Activated T-helper 2 cell treated with anti-CD3 and anti-CD28 coated beads, Interferon-gamma antibody, Interleukin-2, Interleukin-4, amounts not matched to agents 10 μg/mL and 5 μg/mL and 100 μg/mL, durations not matched to agents 14 hours and 24 hours and 36 hours (primary cell): ENCODE measurements around the gene KSR2. TPM values are rescaled to one million over a fixed set of nuclear protein-coding genes. Genes with fewer than 3 reads are reported as not detected.
"Not testable (repeated sequence)": the region's sequence is repeated elsewhere in the genome, so short reads cannot be mapped to it uniquely, and the experiment has no call there.

Experiments used
- DNase-seq: peaks from one replicate; pipeline ENCODE4 v3.0.0; 2021; ENCODE audit warnings: low spot score
- H3K27ac Mint-ChIP-seq: one replicate; pipeline ENCODE4 v1.8.0; 2021; ENCODE audit warnings: mixed read lengths
- H3K27me3 Mint-ChIP-seq: one replicate; pipeline ENCODE4 v1.8.0; 2021; ENCODE audit warnings: low read depth, mixed read lengths
- H3K36me3 Mint-ChIP-seq: one replicate; pipeline ENCODE4 v1.8.0; 2021; ENCODE audit warnings: low read depth, mixed read lengths
- H3K4me1 Mint-ChIP-seq: one replicate; pipeline ENCODE4 v1.8.0; 2021; ENCODE audit warnings: low read depth, mixed read lengths
- H3K4me3 Mint-ChIP-seq: one replicate; pipeline ENCODE4 v1.8.0; 2021; ENCODE audit warnings: low read depth, mild to moderate bottlenecking, moderate library complexity, mixed read lengths
- H3K9me3 Mint-ChIP-seq: one replicate; pipeline ENCODE4 v1.8.0; 2021; ENCODE audit warnings: mixed read lengths
- intact Hi-C: fragments of 100-400 bp; cut with micrococcal nuclease; formaldehyde crosslinking; loops from one replicate; pipeline ENCODE4 v1.15.1; 2023
- total RNA-seq: library from RNA; stranded (reverse); gene quantifications from 2 replicates; pipeline ENCODE4 v1.2.3, GENCODE V29; 2022

KSR2 gene
- total RNA-seq, 1 donor from 2014 or later: 0.09 TPM

- no peak overlapping the region for H3K27ac Mint-ChIP-seq
- no peaks in the 10 kb centered on the region for H3K4me1 Mint-ChIP-seq
- DNase-seq: no peak
- no peaks in the 10 kb centered on the region for H3K27me3 Mint-ChIP-seq
- no peaks in the 10 kb centered on the region for H3K9me3 Mint-ChIP-seq
- H3K4me3 Mint-ChIP-seq: no peak overlapping the region
- no peaks in the 10 kb centered on the region for H3K36me3 Mint-ChIP-seq
- intact Hi-C loops: no loop called here
Observed at GRCh38 chr12:117774941-117775775, 193.6 kb downstream of the KSR2 start.

GRCh38 chr12:117768860-117769259 is 199.9 kb downstream of the KSR2 start:
- no peaks in the 10 kb centered on the region for H3K27me3 Mint-ChIP-seq
- no peak for DNase-seq
- H3K4me3 Mint-ChIP-seq: no peak overlapping the region
- no peaks in the 10 kb centered on the region for H3K4me1 Mint-ChIP-seq
- no peak overlapping the region for H3K27ac Mint-ChIP-seq
- intact Hi-C loops: no loop called here
- H3K9me3 Mint-ChIP-seq: peaks cover 15% of the 10 kb centered on the region
- H3K36me3 Mint-ChIP-seq: no peaks in the 10 kb centered on the region

- intact Hi-C loops: no loop called here
- Mint-ChIP-seq H3K27ac (no peak overlapping the region), H3K9me3 (peaks cover 28% of the 10 kb centered on the region), H3K27me3 (no peaks in the 10 kb centered on the region), H3K4me1 (no peaks in the 10 kb centered on the region), H3K36me3 (no peaks in the 10 kb centered on the region), H3K4me3 (no peak overlapping the region)
- no peak for DNase-seq
Observed at GRCh38 chr12:117766008-117766407, 202.8 kb downstream of the KSR2 start.

GRCh38 chr12:117762143-117762542 is 206.6 kb downstream of the KSR2 start:
- no peaks in the 10 kb centered on the region for H3K27me3 Mint-ChIP-seq
- intact Hi-C loops: no loop called here
- no peaks in the 10 kb centered on the region for H3K36me3 Mint-ChIP-seq
- DNase-seq: no peak
- no peaks in the 10 kb centered on the region for H3K4me1 Mint-ChIP-seq
- no peak overlapping the region for H3K4me3 Mint-ChIP-seq
- peaks cover 34% of the 10 kb centered on the region for H3K9me3 Mint-ChIP-seq
- no peak overlapping the region for H3K27ac Mint-ChIP-seq

- no peaks in the 10 kb centered on the region for H3K36me3 Mint-ChIP-seq
- intact Hi-C loops: no loop called here
- no peak for DNase-seq
- H3K4me1 Mint-ChIP-seq: no peaks in the 10 kb centered on the region
- H3K27ac Mint-ChIP-seq: no peak overlapping the region
- H3K4me3 Mint-ChIP-seq: no peak overlapping the region
- peaks cover 33% of the 10 kb centered on the region for H3K9me3 Mint-ChIP-seq
- H3K27me3 Mint-ChIP-seq: no peaks in the 10 kb centered on the region
Observed at GRCh38 chr12:117761528-117762100, 207.2 kb downstream of the KSR2 start.

DNA sequence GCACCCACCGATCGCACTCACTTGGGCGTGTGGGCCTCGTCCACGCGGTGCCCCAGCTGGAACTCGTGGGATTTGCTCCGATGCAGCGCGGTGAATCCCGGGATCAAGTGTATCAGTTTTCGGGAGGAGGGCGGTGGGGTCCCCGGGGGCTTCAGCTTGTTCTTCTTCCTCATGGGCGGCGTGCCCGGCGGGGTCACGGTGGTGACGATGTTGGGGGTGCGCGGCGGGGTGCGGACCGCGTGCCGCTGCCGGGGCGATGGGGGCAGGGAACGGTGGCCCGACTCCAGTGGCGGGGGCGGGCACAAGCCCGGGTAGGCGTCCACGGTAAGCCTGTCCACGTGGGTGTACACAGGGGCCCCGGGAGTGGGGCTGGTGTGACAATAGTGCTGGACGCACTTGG is 207.8 kb downstream of the KSR2 start:
- H3K27me3 Mint-ChIP-seq: no peaks in the 10 kb centered on the region
- no peak overlapping the region for H3K27ac Mint-ChIP-seq
- intact Hi-C loops: no loop called here
- DNase-seq: no peak
- no peak overlapping the region for H3K4me3 Mint-ChIP-seq
- no peaks in the 10 kb centered on the region for H3K36me3 Mint-ChIP-seq
- peaks cover 27% of the 10 kb centered on the region for H3K9me3 Mint-ChIP-seq
- H3K4me1 Mint-ChIP-seq: no peaks in the 10 kb centered on the region

GRCh38 chr12:117750657-117751056 is 218.1 kb downstream of the KSR2 start:
- Mint-ChIP-seq H3K4me1 (no peaks in the 10 kb centered on the region), H3K36me3 (no peaks in the 10 kb centered on the region), H3K4me3 (no peak overlapping the region), H3K27ac (no peak overlapping the region), H3K27me3 (no peaks in the 10 kb centered on the region), H3K9me3 (peaks cover 9% of the 10 kb centered on the region)
- intact Hi-C loops: no loop called here
- no peak for DNase-seq

DNA sequence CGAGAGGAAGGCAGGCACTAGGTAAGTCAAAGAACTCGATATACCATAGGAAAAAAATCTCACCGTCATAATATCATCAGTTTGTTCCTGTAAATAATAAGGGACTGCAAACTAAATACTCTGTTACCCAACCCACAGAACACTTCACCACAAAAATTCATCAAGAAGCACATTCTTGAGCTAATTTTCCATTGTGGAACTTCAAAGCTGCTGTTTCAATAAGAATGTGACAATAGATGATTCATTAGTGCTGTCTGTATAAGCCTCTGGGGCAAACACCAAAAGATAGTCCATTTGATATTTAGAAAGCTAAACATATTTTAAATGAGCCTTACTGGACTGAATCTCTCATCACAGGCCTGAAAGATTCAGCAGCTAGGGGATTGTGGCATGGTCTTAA is 219.4 kb downstream of the KSR2 start:
- no peaks in the 10 kb centered on the region for H3K27me3 Mint-ChIP-seq
- no peak overlapping the region for H3K4me3 Mint-ChIP-seq
- no peak for DNase-seq
- no peak overlapping the region for H3K27ac Mint-ChIP-seq
- intact Hi-C loops: no loop called here
- no peaks in the 10 kb centered on the region for H3K36me3 Mint-ChIP-seq
- no peaks in the 10 kb centered on the region for H3K4me1 Mint-ChIP-seq
- peaks cover 9% of the 10 kb centered on the region for H3K9me3 Mint-ChIP-seq

GRCh38 chr12:117746358-117746757 is 222.4 kb downstream of the KSR2 start:
- H3K4me1 Mint-ChIP-seq, H3K27ac Mint-ChIP-seq, H3K27me3 Mint-ChIP-seq, H3K4me3 Mint-ChIP-seq, H3K9me3 Mint-ChIP-seq, H3K36me3 Mint-ChIP-seq, intact Hi-C loops, DNase-seq: not testable (repeated sequence)

DNA sequence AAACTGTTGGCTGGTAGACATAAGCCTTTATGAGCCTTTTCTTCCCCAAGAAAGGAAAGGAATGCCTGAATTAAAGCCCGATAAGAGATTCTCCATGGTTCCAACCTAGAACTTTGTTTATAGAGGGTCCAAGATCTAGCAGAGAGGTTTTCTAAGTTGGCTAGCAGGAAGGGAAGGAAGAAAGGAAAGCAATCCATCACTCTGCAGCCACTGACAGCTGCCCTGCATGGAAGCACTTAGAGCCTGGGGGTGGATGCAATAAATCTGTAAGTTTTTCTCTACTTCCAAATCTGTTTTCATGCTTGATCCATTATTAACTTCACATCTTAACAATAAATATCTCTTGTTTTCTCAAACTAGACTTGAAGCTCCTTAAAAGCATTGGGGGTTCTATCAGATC is 224.4 kb downstream of the KSR2 start:
- Mint-ChIP-seq H3K27me3 (no peaks in the 10 kb centered on the region), H3K4me3 (no peak overlapping the region), H3K4me1 (no peaks in the 10 kb centered on the region), H3K36me3 (no peaks in the 10 kb centered on the region), H3K9me3 (peaks cover 6% of the 10 kb centered on the region), H3K27ac (no peak overlapping the region)
- DNase-seq: no peak
- intact Hi-C loops: no loop called here

- no peaks in the 10 kb centered on the region for H3K36me3 Mint-ChIP-seq
- no peaks in the 10 kb centered on the region for H3K27me3 Mint-ChIP-seq
- H3K4me3 Mint-ChIP-seq: no peak overlapping the region
- peaks cover 6% of the 10 kb centered on the region for H3K9me3 Mint-ChIP-seq
- intact Hi-C loops: no loop called here
- H3K27ac Mint-ChIP-seq: no peak overlapping the region
- DNase-seq: no peak
- H3K4me1 Mint-ChIP-seq: no peaks in the 10 kb centered on the region
Observed at GRCh38 chr12:117743761-117744160, 225.0 kb downstream of the KSR2 start.

DNA sequence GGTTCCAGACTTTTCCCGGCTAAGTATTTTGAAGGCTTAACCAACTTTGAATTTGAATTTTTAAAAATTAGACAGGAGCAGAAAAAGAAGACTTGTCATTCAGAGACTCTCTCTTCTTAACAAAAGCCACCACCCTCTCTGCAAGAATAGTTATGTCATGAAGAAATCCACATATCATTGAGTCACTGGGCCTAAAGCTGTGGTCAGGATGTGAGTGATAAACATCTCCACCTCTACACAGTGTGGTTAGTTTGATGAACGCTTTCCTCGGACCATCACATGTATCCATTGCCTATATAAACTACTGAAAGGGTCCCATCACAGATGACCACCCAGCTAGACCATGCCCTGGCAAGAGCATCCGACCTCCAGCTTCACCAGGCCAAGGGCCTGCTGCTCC is 226.1 kb downstream of the KSR2 start:
- Mint-ChIP-seq H3K4me1 (no peaks in the 10 kb centered on the region), H3K9me3 (peaks cover 6% of the 10 kb centered on the region), H3K36me3 (no peaks in the 10 kb centered on the region), H3K27me3 (no peaks in the 10 kb centered on the region), H3K27ac (no peak overlapping the region), H3K4me3 (no peak overlapping the region)
- intact Hi-C loops: no loop called here
- no peak for DNase-seq

DNA sequence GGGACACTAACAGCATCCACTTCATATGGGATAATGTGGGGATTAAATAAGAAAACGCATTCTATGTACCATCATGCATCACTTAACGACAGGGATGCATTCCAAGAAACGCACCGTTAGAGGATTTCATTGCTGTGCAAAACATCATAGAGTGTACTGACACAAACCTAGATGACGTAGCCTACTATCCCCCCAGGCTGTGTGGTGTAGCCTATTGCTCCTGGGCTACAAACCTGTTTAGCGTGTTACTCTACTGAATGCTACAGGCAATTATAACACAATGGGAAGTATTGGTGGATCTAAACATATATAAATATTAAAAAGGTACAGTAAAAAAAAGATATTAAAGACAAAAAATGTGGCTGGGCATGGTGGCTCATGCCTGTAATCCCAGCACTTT is 230.6 kb downstream of the KSR2 start:
- H3K36me3 Mint-ChIP-seq: no peaks in the 10 kb centered on the region
- DNase-seq: no peak

GRCh38 chr12:117733549-117733805 is 235.3 kb downstream of the KSR2 start:
- no peak overlapping the region for H3K4me3 Mint-ChIP-seq
- no peak for DNase-seq
- intact Hi-C loops: no loop called here
- no peak overlapping the region for H3K27ac Mint-ChIP-seq
- peaks cover 5% of the 10 kb centered on the region for H3K9me3 Mint-ChIP-seq
- H3K36me3 Mint-ChIP-seq: no peaks in the 10 kb centered on the region
- no peaks in the 10 kb centered on the region for H3K4me1 Mint-ChIP-seq
- H3K27me3 Mint-ChIP-seq: no peaks in the 10 kb centered on the region

More for the DNA sequence above, 230.6 kb downstream of the KSR2 start:
- no peaks in the 10 kb centered on the region for H3K4me1 Mint-ChIP-seq
- H3K27ac Mint-ChIP-seq: no peak overlapping the region
- H3K27me3 Mint-ChIP-seq: no peaks in the 10 kb centered on the region
- peaks cover under 1% of the 10 kb centered on the region for H3K9me3 Mint-ChIP-seq
- no peak overlapping the region for H3K4me3 Mint-ChIP-seq
- intact Hi-C loops: no loop called here
